Natural killer cell (primary cell): ENCODE measurements around the gene TRIM29. TPM values are rescaled to one million over a fixed set of nuclear protein-coding genes. Genes with fewer than 3 reads are reported as not detected.

Experiments used
- ATAC-seq, 3 donors: fragments of 150-1000 bp in 2 of 3; fragments of 200-7000 bp in 1 of 3; cut with Tn5 transposase; 1 replicate in 1 of 3; 2 replicates in 2 of 3; pipeline ENCODE4 v1.10.0; 2021; ENCODE audit warnings: mild to moderate bottlenecking in 2 of 3, moderate library complexity in 2 of 3
- DNase-seq, 2 donors: peaks; one replicate each; pipeline versions ENCODE4 v3.0.0 to v3.0.0-alpha.2; 2013 to 2021; ENCODE audit warnings: mixed read lengths in 1 of 2
- H3K27ac ChIP-seq: one replicate; pipeline ENCODE4 v1.5.1; 2013; ENCODE audit warnings: mild to moderate bottlenecking, low read length
- H3K27me3 ChIP-seq: one replicate; pipeline ENCODE4 v1.6.1; 2013; ENCODE audit warnings: low read length; ENCODE audit not compliant: control insufficient read depth, insufficient read depth
- H3K36me3 ChIP-seq: one replicate; pipeline ENCODE4 v1.6.1; 2013; ENCODE audit warnings: low read length; ENCODE audit not compliant: control insufficient read depth, insufficient read depth
- H3K4me1 ChIP-seq: one replicate; pipeline ENCODE4 v1.6.1; 2013; ENCODE audit warnings: low read length; ENCODE audit not compliant: control insufficient read depth, insufficient read depth
- H3K4me3 ChIP-seq: one replicate; pipeline ENCODE4 v1.5.1; 2013; ENCODE audit warnings: low read length
- H3K9me3 ChIP-seq: one replicate; pipeline ENCODE4 v1.6.1; 2013; ENCODE audit warnings: low read length; ENCODE audit not compliant: control insufficient read depth, insufficient read depth
- H3K27ac Mint-ChIP-seq, 2 donors: one replicate each; pipeline ENCODE4 v1.8.0; 2022; ENCODE audit warnings: mild to moderate bottlenecking in 2 of 2, mixed read lengths in 2 of 2, moderate library complexity in 1 of 2
- H3K27me3 Mint-ChIP-seq, 2 donors: one replicate each; pipeline ENCODE4 v1.8.0; 2022; ENCODE audit warnings: low read depth in 2 of 2, mixed read lengths in 2 of 2
- H3K36me3 Mint-ChIP-seq: one replicate; pipeline ENCODE4 v1.8.0; 2022; ENCODE audit warnings: mixed read lengths
- H3K4me1 Mint-ChIP-seq, 2 donors: one replicate each; pipeline ENCODE4 v1.8.0; 2022; ENCODE audit warnings: mixed read lengths in 2 of 2
- H3K4me3 Mint-ChIP-seq: one replicate; pipeline ENCODE4 v1.8.0; 2022; ENCODE audit warnings: mild to moderate bottlenecking, moderate library complexity, mixed read lengths
- H3K9me3 Mint-ChIP-seq, 2 donors: one replicate each; pipeline ENCODE4 v1.8.0; 2022; ENCODE audit warnings: mixed read lengths in 2 of 2
- CTCF ChIP-seq: fragments of 200-600 bp; IDR thresholded peaks from one replicate; pipeline ENCODE4 v1.8.0; 2022; ENCODE audit warnings: antibody characterized with exemption
- WGBS: methylation state at CpG from one replicate; pipeline ENCODE4 v1.1.7; 2013; ENCODE audit warnings: missing lambda C conversion rate; ENCODE audit not compliant: insufficient coverage; 5-methylcytosine and 5-hydroxymethylcytosine counted together
- intact Hi-C: fragments of 100-400 bp; cut with micrococcal nuclease; formaldehyde crosslinking; loops from one replicate; pipeline ENCODE4 v1.14.2; 2022
- total RNA-seq, 4 donors: library from RNA; stranded (reverse); fragments of 120-200 nt in 1 of 4; gene quantifications; one replicate each; pipeline versions ENCODE4 v1.2.3 to v1.2.4, GENCODE V29; 2013 to 2022

Gene TRIM29
- total RNA-seq, 3 donors from 2014 or later (not counting 1 experiment from before 2014, with no cell fraction given): not detected

GRCh38 chr11:120141768-120142423, 4.0 kb upstream of the TRIM29 start:
- H3K4me1 ChIP-seq: no peaks in the 10 kb centered on the region
- Mint-ChIP-seq H3K27me3 (peaks cover 17 to 24% of the 10 kb centered on the region in 2 donors), H3K4me3 (no peak overlapping the region), H3K4me1 (no peaks in the 10 kb centered on the region), H3K9me3 (no peaks in the 10 kb centered on the region), H3K27ac (no peak overlapping the region), H3K36me3 (no peaks in the 10 kb centered on the region)
- no peak for ATAC-seq
- H3K4me3 ChIP-seq: no peak overlapping the region
- H3K27ac ChIP-seq: no peak overlapping the region
- no peaks in the 10 kb centered on the region for H3K9me3 ChIP-seq
- TF ChIP-seq CTCF: no peak
- intact Hi-C loops: no loop called here
- no peaks in the 10 kb centered on the region for H3K27me3 ChIP-seq
- H3K36me3 ChIP-seq: no peaks in the 10 kb centered on the region
- 67% methylated on average over 4 of the region's 5 CpGs for WGBS
- peak in 1 of 2 donors; percentile 2 for DNase-seq

- H3K27me3 Mint-ChIP-seq: peaks cover 17 to 18% of the 10 kb centered on the region in 2 donors
- H3K36me3 ChIP-seq: no peaks in the 10 kb centered on the region
- DNase-seq: peak in 1 of 2 donors; percentile 9
- ATAC-seq: no peak
- H3K36me3 Mint-ChIP-seq: no peaks in the 10 kb centered on the region
- H3K27ac ChIP-seq: no peak overlapping the region
- intact Hi-C loops: no loop called here
- no peaks in the 10 kb centered on the region for H3K4me1 Mint-ChIP-seq
- H3K9me3 ChIP-seq: no peaks in the 10 kb centered on the region
- no peaks in the 10 kb centered on the region for H3K9me3 Mint-ChIP-seq
- H3K4me1 ChIP-seq: no peaks in the 10 kb centered on the region
- H3K27me3 ChIP-seq: no peaks in the 10 kb centered on the region
- no peak overlapping the region for H3K4me3 Mint-ChIP-seq
- H3K4me3 ChIP-seq: no peak overlapping the region
- no peak for TF ChIP-seq CTCF
- H3K27ac Mint-ChIP-seq: no peak overlapping the region
- WGBS: 76% methylated on average over 4 of the region's 5 CpGs
Measured at GRCh38 chr11:120141113-120141767, 3.3 kb upstream of the TRIM29 start.

- DNase-seq: peak in 1 of 2 donors; percentile 11
- H3K4me1 Mint-ChIP-seq: no peaks in the 10 kb centered on the region
- intact Hi-C loops: no loop called here
Measured at GRCh38 chr11:120139316-120140069, 1.6 kb upstream of the TRIM29 start.

More at GRCh38 chr11:120139316-120140069, 1.6 kb upstream of the TRIM29 start:
- Mint-ChIP-seq H3K9me3 (no peaks in the 10 kb centered on the region), H3K36me3 (no peaks in the 10 kb centered on the region), H3K27me3 (peaks cover 2 to 5% of the 10 kb centered on the region in 2 donors), H3K4me3 (no peak overlapping the region), H3K27ac (no peak overlapping the region)
- Histone ChIP-seq H3K4me3 (no peak overlapping the region), H3K9me3 (no peaks in the 10 kb centered on the region), H3K4me1 (no peaks in the 10 kb centered on the region), H3K27me3 (no peaks in the 10 kb centered on the region), H3K27ac (no peak overlapping the region), H3K36me3 (no peaks in the 10 kb centered on the region)
- ATAC-seq: no peak
- 90% methylated on average over 5 of the region's 8 CpGs for WGBS
- no peak for TF ChIP-seq CTCF
